Natural killer cell (primary cell): Measurements from ENCODE around the gene ITGB1BP1. TPM values are rescaled to one million over a fixed set of nuclear protein-coding genes. Genes with fewer than 3 reads are reported as not detected.

ENCODE experiments used
- ATAC-seq, 3 donors: fragments of 150-1000 bp in 2 of 3; fragments of 200-7000 bp in 1 of 3; cut with Tn5 transposase; 1 replicate in 1 of 3; 2 replicates in 2 of 3; pipeline ENCODE4 v1.10.0; 2021; ENCODE audit warnings: mild to moderate bottlenecking in 2 of 3, moderate library complexity in 2 of 3
- DNase-seq, 2 donors: peaks; one replicate each; pipeline versions ENCODE4 v3.0.0 to v3.0.0-alpha.2; 2013 to 2021; ENCODE audit warnings: mixed read lengths in 1 of 2
- H3K27ac ChIP-seq: one replicate; pipeline ENCODE4 v1.5.1; 2013; ENCODE audit warnings: mild to moderate bottlenecking, low read length
- H3K27me3 ChIP-seq: one replicate; pipeline ENCODE4 v1.6.1; 2013; ENCODE audit warnings: low read length; ENCODE audit not compliant: control insufficient read depth, insufficient read depth
- H3K36me3 ChIP-seq: one replicate; pipeline ENCODE4 v1.6.1; 2013; ENCODE audit warnings: low read length; ENCODE audit not compliant: control insufficient read depth, insufficient read depth
- H3K4me1 ChIP-seq: one replicate; pipeline ENCODE4 v1.6.1; 2013; ENCODE audit warnings: low read length; ENCODE audit not compliant: control insufficient read depth, insufficient read depth
- H3K4me3 ChIP-seq: one replicate; pipeline ENCODE4 v1.5.1; 2013; ENCODE audit warnings: low read length
- H3K9me3 ChIP-seq: one replicate; pipeline ENCODE4 v1.6.1; 2013; ENCODE audit warnings: low read length; ENCODE audit not compliant: control insufficient read depth, insufficient read depth
- H3K27ac Mint-ChIP-seq, 2 donors: one replicate each; pipeline ENCODE4 v1.8.0; 2022; ENCODE audit warnings: mild to moderate bottlenecking in 2 of 2, mixed read lengths in 2 of 2, moderate library complexity in 1 of 2
- H3K27me3 Mint-ChIP-seq, 2 donors: one replicate each; pipeline ENCODE4 v1.8.0; 2022; ENCODE audit warnings: low read depth in 2 of 2, mixed read lengths in 2 of 2
- H3K36me3 Mint-ChIP-seq: one replicate; pipeline ENCODE4 v1.8.0; 2022; ENCODE audit warnings: mixed read lengths
- H3K4me1 Mint-ChIP-seq, 2 donors: one replicate each; pipeline ENCODE4 v1.8.0; 2022; ENCODE audit warnings: mixed read lengths in 2 of 2
- H3K4me3 Mint-ChIP-seq: one replicate; pipeline ENCODE4 v1.8.0; 2022; ENCODE audit warnings: mild to moderate bottlenecking, moderate library complexity, mixed read lengths
- H3K9me3 Mint-ChIP-seq, 2 donors: one replicate each; pipeline ENCODE4 v1.8.0; 2022; ENCODE audit warnings: mixed read lengths in 2 of 2
- WGBS: methylation state at CpG from one replicate; pipeline ENCODE4 v1.1.7; 2013; ENCODE audit warnings: missing lambda C conversion rate; ENCODE audit not compliant: insufficient coverage; 5-methylcytosine and 5-hydroxymethylcytosine counted together
- intact Hi-C: fragments of 100-400 bp; cut with micrococcal nuclease; formaldehyde crosslinking; loops from one replicate; pipeline ENCODE4 v1.14.2; 2022
- total RNA-seq, 4 donors: library from RNA; stranded (reverse); fragments of 120-200 nt in 1 of 4; gene quantifications; one replicate each; pipeline versions ENCODE4 v1.2.3 to v1.2.4, GENCODE V29; 2013 to 2022
- TF ChIP-seq, protein P1 (sequence below): fragments of 200-600 bp; IDR thresholded peaks from one replicate; pipeline ENCODE4 v1.8.0; 2022; ENCODE audit warnings: antibody characterized with exemption

Gene ITGB1BP1
- total RNA-seq, 3 donors from 2014 or later (not counting 1 experiment from before 2014, with no cell fraction given) = 66.9 to 114 (median 91.7) TPM

DNA sequence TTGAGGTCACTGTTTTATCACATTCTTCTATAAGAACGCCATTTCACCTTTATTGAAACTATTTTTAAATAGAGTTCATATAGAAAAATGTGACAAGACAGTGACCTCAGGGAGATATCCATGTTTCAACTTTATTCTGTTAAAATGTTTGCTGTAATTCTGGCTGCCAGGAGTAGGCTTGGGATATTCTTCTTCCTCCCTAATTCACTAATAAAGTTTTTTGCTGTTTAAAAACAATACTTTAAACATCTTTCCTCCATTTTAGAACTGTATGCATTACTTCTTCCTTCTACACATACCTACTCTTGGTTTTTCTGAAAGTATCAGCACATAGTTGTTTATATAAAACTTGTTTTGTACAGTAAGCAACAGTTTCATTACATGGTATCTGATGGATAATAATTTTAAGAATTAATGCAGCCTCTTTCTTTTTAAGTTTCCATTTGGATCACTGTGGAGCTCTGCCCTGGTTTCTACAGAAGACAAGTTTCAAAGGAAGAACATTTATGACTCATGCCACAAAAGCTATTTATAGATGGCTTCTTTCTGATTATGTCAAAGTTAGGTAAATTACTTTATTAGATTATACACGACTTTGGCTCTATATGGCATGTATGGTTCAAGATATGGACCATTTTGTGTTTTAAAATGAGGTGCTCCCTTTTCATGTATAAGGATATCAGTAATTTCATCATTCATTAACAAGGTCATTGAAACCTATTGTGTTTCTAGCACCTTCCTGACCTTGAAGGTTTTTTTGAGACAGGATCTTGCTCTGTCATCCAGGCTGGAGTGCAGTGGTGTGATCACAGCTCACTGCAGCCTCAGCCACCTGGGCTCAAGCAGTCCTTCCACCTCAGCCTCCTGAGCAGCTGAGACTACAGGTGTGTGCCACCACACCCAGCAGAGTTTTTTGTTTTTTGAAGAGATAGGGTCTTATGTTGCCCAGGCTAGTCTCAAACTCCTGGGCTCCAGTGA is 7.3 kb upstream of the ITGB1BP1 start:
- intact Hi-C loops = no loop called here

DNA sequence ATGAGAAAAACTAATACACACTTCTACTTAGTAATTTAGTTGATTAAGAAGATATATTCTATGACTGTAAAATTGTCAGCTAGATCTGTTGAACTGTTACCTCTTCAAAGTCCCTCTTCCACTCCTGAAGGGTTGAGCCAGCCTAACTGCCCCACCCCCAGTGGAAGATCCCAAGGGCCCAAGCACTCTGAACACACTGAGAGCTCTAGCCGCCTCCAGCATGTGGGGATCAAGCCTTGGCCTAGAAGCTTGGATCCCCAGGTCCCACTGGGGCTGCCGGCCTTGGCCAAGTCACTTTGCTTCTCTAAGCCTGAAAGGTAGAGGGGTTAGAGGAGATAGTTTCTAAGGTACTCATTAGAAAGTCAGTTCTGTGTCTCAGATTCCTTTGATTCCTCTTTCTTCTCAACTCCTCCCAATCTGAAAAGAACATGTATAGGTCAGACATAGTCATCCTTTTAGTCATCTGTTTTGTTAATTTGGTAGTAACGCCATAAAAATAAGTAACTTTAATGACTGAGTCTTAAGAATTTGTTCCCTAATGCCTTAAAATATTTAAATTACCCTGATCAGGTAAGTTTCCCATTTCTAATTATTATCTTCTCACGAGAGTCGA is 5.7 kb upstream of the ITGB1BP1 start:
- Histone ChIP-seq H3K27ac (no peak overlapping the region), H3K27me3 (no peaks in the 10 kb centered on the region), H3K4me3 (no peak overlapping the region), H3K9me3 (no peaks in the 10 kb centered on the region), H3K4me1 (peaks cover 6% of the 10 kb centered on the region), H3K36me3 (peaks cover 42% of the 10 kb centered on the region)
- H3K36me3 Mint-ChIP-seq = peaks cover 24% of the 10 kb centered on the region
- no peak for DNase-seq
- H3K4me1 Mint-ChIP-seq = no peaks in the 10 kb centered on the region
- H3K27ac Mint-ChIP-seq = no peak overlapping the region
- 100% methylated on average over 2 of the region's 5 CpGs for WGBS
- no peaks in the 10 kb centered on the region for H3K27me3 Mint-ChIP-seq
- no peaks in the 10 kb centered on the region for H3K9me3 Mint-ChIP-seq
- TF ChIP-seq, protein P1, sequence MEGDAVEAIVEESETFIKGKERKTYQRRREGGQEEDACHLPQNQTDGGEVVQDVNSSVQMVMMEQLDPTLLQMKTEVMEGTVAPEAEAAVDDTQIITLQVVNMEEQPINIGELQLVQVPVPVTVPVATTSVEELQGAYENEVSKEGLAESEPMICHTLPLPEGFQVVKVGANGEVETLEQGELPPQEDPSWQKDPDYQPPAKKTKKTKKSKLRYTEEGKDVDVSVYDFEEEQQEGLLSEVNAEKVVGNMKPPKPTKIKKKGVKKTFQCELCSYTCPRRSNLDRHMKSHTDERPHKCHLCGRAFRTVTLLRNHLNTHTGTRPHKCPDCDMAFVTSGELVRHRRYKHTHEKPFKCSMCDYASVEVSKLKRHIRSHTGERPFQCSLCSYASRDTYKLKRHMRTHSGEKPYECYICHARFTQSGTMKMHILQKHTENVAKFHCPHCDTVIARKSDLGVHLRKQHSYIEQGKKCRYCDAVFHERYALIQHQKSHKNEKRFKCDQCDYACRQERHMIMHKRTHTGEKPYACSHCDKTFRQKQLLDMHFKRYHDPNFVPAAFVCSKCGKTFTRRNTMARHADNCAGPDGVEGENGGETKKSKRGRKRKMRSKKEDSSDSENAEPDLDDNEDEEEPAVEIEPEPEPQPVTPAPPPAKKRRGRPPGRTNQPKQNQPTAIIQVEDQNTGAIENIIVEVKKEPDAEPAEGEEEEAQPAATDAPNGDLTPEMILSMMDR = no peak
- no peak for ATAC-seq
- intact Hi-C loops = loop anchor here (10.0 kb wide), 2 partner anchors 46 to 126 kb away; partner anchors contain the start of genes ADAM17 and IAH1
- no peak overlapping the region for H3K4me3 Mint-ChIP-seq

More for the DNA sequence above, 7.3 kb upstream of the ITGB1BP1 start:
- H3K4me3 Mint-ChIP-seq = no peak overlapping the region
- H3K27me3 ChIP-seq = no peaks in the 10 kb centered on the region
- no peak overlapping the region for H3K27ac ChIP-seq
- H3K4me1 Mint-ChIP-seq = no peaks in the 10 kb centered on the region
- peaks cover 52% of the 10 kb centered on the region for H3K36me3 ChIP-seq
- H3K4me3 ChIP-seq = no peak overlapping the region
- no peak for ATAC-seq
- TF ChIP-seq, protein P1 = no peak
- no peaks in the 10 kb centered on the region for H3K9me3 ChIP-seq
- H3K27me3 Mint-ChIP-seq = no peaks in the 10 kb centered on the region
- H3K36me3 Mint-ChIP-seq = peaks cover 24% of the 10 kb centered on the region
- DNase-seq = no peak
- WGBS = no CpG with 5 or more reads among the region's 2 CpGs
- H3K27ac Mint-ChIP-seq = no peak overlapping the region
- no peaks in the 10 kb centered on the region for H3K4me1 ChIP-seq
- no peaks in the 10 kb centered on the region for H3K9me3 Mint-ChIP-seq

DNA sequence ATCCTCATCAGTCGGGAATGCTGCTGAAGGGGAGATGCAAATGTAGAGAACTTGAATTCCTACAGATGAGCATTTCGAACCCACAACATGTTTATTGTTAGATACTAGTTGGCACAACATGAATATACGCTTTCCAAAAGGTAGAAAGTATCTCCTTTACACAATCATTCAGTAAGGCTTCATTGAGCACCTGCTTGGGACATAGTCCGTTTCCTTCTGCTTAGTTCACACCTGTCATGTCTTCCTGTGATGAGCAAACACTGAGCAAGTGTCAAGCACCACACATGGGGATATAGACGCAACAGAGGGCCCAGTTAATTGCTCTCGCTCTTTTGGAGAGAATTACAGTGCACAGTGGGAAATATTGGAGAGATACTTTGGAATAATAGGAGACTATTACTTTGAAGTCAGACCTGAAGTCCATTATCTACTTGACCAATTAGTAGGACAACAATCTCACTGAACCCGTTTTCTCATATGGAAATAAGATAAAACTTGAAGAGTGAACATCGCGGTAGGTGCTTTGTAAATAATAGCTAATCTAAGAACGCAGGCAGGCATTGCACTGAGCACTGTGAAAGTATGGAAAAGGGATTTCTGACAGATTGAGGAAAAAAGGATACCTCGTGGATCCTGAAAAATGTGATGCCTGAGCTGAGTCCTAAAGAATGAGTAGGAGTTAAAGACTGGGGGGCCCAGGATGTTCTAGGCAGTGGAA is 1.3 kb upstream of the ITGB1BP1 start:
- Histone ChIP-seq H3K4me1 (peaks cover 25% of the 10 kb centered on the region), H3K36me3 (peaks cover 4% of the 10 kb centered on the region), H3K9me3 (no peaks in the 10 kb centered on the region), H3K27ac (peak overlapping the region; percentile 84), H3K4me3 (peak overlapping the region; percentile 86), H3K27me3 (no peaks in the 10 kb centered on the region)
- no peaks in the 10 kb centered on the region for H3K9me3 Mint-ChIP-seq
- TF ChIP-seq, protein P1 = no peak
- H3K4me3 Mint-ChIP-seq = no peak overlapping the region
- ATAC-seq = no peak
- DNase-seq = no peak
- peaks cover 24 to 27% of the 10 kb centered on the region in 2 donors for H3K4me1 Mint-ChIP-seq
- H3K27me3 Mint-ChIP-seq = no peaks in the 10 kb centered on the region
- WGBS = 73% methylated on average over 11 of the region's 11 CpGs
- intact Hi-C loops = loop anchor here (10.0 kb wide), 2 partner anchors 50 to 130 kb away; partner anchors contain the start of genes ADAM17 and IAH1
- H3K36me3 Mint-ChIP-seq = no peaks in the 10 kb centered on the region
- no peak overlapping the region for H3K27ac Mint-ChIP-seq
